Natural killer cell (primary cell): ENCODE measurements around the gene OAS1. TPM values are rescaled to one million over a fixed set of nuclear protein-coding genes. Genes with fewer than 3 reads are reported as not detected.

Source experiments
- ATAC-seq, 3 donors: fragments of 150-1000 bp in 2 of 3; fragments of 200-7000 bp in 1 of 3; cut with Tn5 transposase; 1 replicate in 1 of 3; 2 replicates in 2 of 3; pipeline ENCODE4 v1.10.0; 2021; ENCODE audit warnings: mild to moderate bottlenecking in 2 of 3, moderate library complexity in 2 of 3
- DNase-seq, 2 donors: peaks; one replicate each; pipeline versions ENCODE4 v3.0.0 to v3.0.0-alpha.2; 2013 to 2021; ENCODE audit warnings: mixed read lengths in 1 of 2
- H3K27ac ChIP-seq: one replicate; pipeline ENCODE4 v1.5.1; 2013; ENCODE audit warnings: mild to moderate bottlenecking, low read length
- H3K27me3 ChIP-seq: one replicate; pipeline ENCODE4 v1.6.1; 2013; ENCODE audit warnings: low read length; ENCODE audit not compliant: control insufficient read depth, insufficient read depth
- H3K36me3 ChIP-seq: one replicate; pipeline ENCODE4 v1.6.1; 2013; ENCODE audit warnings: low read length; ENCODE audit not compliant: control insufficient read depth, insufficient read depth
- H3K4me1 ChIP-seq: one replicate; pipeline ENCODE4 v1.6.1; 2013; ENCODE audit warnings: low read length; ENCODE audit not compliant: control insufficient read depth, insufficient read depth
- H3K4me3 ChIP-seq: one replicate; pipeline ENCODE4 v1.5.1; 2013; ENCODE audit warnings: low read length
- H3K9me3 ChIP-seq: one replicate; pipeline ENCODE4 v1.6.1; 2013; ENCODE audit warnings: low read length; ENCODE audit not compliant: control insufficient read depth, insufficient read depth
- H3K27ac Mint-ChIP-seq, 2 donors: one replicate each; pipeline ENCODE4 v1.8.0; 2022; ENCODE audit warnings: mild to moderate bottlenecking in 2 of 2, mixed read lengths in 2 of 2, moderate library complexity in 1 of 2
- H3K27me3 Mint-ChIP-seq, 2 donors: one replicate each; pipeline ENCODE4 v1.8.0; 2022; ENCODE audit warnings: low read depth in 2 of 2, mixed read lengths in 2 of 2
- H3K36me3 Mint-ChIP-seq: one replicate; pipeline ENCODE4 v1.8.0; 2022; ENCODE audit warnings: mixed read lengths
- H3K4me1 Mint-ChIP-seq, 2 donors: one replicate each; pipeline ENCODE4 v1.8.0; 2022; ENCODE audit warnings: mixed read lengths in 2 of 2
- H3K4me3 Mint-ChIP-seq: one replicate; pipeline ENCODE4 v1.8.0; 2022; ENCODE audit warnings: mild to moderate bottlenecking, moderate library complexity, mixed read lengths
- H3K9me3 Mint-ChIP-seq, 2 donors: one replicate each; pipeline ENCODE4 v1.8.0; 2022; ENCODE audit warnings: mixed read lengths in 2 of 2
- CTCF ChIP-seq: fragments of 200-600 bp; IDR thresholded peaks from one replicate; pipeline ENCODE4 v1.8.0; 2022; ENCODE audit warnings: antibody characterized with exemption
- WGBS: methylation state at CpG from one replicate; pipeline ENCODE4 v1.1.7; 2013; ENCODE audit warnings: missing lambda C conversion rate; ENCODE audit not compliant: insufficient coverage; 5-methylcytosine and 5-hydroxymethylcytosine counted together
- intact Hi-C: fragments of 100-400 bp; cut with micrococcal nuclease; formaldehyde crosslinking; loops from one replicate; pipeline ENCODE4 v1.14.2; 2022
- total RNA-seq, 4 donors: library from RNA; stranded (reverse); fragments of 120-200 nt in 1 of 4; gene quantifications; one replicate each; pipeline versions ENCODE4 v1.2.3 to v1.2.4, GENCODE V29; 2013 to 2022

OAS1 gene
- total RNA-seq, 3 donors from 2014 or later (not counting 1 experiment from before 2014, with no cell fraction given), result 12.4 to 21.1 (median 16.5) TPM

- no peaks in the 10 kb centered on the region for H3K36me3 ChIP-seq
- peak overlapping the region; percentile 46 for H3K27ac ChIP-seq
- Mint-ChIP-seq H3K27ac (peak overlapping the region; percentile 68 to 87), H3K4me1 (peaks cover 31 to 32% of the 10 kb centered on the region in 2 donors), H3K27me3 (no peaks in the 10 kb centered on the region), H3K4me3 (peak overlapping the region; percentile 88), H3K9me3 (no peaks in the 10 kb centered on the region), H3K36me3 (no peaks in the 10 kb centered on the region)
- DNase-seq, result peak in 1 of 2 donors; percentile 19
- 45% methylated on average over 2 of the region's 2 CpGs for WGBS
- no peak for TF ChIP-seq CTCF
- peaks cover 17% of the 10 kb centered on the region for H3K4me1 ChIP-seq
- H3K4me3 ChIP-seq, result no peak overlapping the region
- intact Hi-C loops, result no loop called here
- H3K9me3 ChIP-seq, result no peaks in the 10 kb centered on the region
- ATAC-seq, result no peak
- no peaks in the 10 kb centered on the region for H3K27me3 ChIP-seq
Measured at GRCh38 chr12:112936927-112937326, 30.2 kb downstream of the OAS1 start.

DNA sequence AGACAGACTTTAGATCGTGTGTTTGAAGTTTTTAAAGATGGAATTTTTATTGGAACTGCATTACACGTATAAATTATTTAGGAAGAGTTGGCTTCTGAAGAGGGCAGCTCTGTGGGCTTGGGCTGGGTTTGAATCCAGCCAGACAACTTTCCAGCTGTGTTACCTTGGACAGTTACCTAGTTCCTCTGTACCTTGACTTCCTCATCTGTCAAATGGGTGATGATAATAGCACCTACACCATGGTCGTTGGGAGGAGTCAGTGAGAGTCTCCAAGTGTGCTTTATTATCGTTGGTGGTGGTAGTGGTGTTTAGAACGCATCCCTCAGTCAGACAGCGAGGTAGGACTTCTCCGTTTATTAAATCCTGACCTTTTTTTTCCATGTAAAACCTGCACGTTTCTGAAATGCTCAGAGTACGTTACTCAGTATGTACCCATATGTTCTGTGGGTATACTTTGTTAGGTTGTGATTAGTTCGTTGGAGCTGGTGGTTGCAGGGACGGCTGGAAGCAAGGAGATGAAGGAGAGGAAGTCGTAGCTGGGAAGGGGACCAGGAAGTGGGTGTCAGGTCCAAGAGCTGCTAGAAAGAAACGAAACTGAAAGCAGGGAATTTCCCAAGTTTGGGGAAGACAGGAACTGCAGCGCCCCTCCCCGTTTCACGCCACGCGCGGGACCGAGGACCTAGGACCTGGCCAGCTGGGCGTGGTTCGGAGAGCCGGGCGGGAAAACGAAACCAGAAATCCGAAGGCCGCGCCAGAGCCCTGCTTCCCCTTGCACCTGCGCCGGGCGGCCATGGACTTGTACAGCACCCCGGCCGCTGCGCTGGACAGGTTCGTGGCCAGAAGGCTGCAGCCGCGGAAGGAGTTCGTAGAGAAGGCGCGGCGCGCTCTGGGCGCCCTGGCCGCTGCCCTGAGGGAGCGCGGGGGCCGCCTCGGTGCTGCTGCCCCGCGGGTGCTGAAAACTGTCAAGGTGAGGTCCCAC is 31.3 kb downstream of the OAS1 start, which contains the start of gene OAS3:
OAS3 (plus strand) TSS at position 734 of the 979 bp plus-strand sequence; CDS start at position 791, 57 bp downstream.
- ATAC-seq, result peak; percentile 79 to 83 (median 82)
- H3K27ac Mint-ChIP-seq, result peak within 1 kb of the TSS; percentile 68 to 87
- no peaks in the 10 kb centered on the region for H3K9me3 Mint-ChIP-seq
- Histone ChIP-seq H3K27me3 (no peaks in the 10 kb centered on the region), H3K27ac (peak within 1 kb of the TSS; percentile 56), H3K36me3 (no peaks in the 10 kb centered on the region), H3K4me3 (peak within 1 kb of the TSS; percentile 51), H3K9me3 (no peaks in the 10 kb centered on the region), H3K4me1 (peaks cover 17% of the 10 kb centered on the region)
- no peaks in the 10 kb centered on the region for H3K27me3 Mint-ChIP-seq
- peaks cover 31 to 32% of the 10 kb centered on the region in 2 donors for H3K4me1 Mint-ChIP-seq
- DNase-seq, result peak; percentile 47 to 90
- no peaks in the 10 kb centered on the region for H3K36me3 Mint-ChIP-seq
- H3K4me3 Mint-ChIP-seq, result peak within 1 kb of the TSS; percentile 88
- intact Hi-C loops, result no loop called here
- no peak for TF ChIP-seq CTCF
- WGBS, result 9% methylated on average over 50 of the region's 50 CpGs

DNA sequence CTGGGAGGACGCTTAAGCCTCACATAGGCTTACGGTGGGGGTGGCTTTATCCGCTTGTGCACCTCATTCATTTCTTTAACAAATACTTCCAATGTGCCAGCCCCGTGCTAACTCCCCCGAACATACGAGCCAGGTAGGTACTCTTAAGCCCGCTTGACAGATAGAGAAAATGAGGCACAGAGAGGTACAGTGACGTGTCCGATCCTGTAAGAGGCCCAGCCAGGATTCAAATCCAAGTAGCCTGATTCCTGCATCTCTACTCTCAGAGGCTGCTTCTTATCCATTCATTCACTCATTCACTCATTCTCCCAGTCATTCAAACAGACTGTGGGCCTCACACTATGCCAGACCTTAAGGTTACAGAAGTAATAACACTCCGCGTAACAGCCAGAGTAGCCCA is 32.0 kb downstream of the OAS1 start:
- no peaks in the 10 kb centered on the region for H3K36me3 Mint-ChIP-seq
- H3K4me3 ChIP-seq, result peak overlapping the region; percentile 51
- ATAC-seq, result no peak
- H3K27ac Mint-ChIP-seq, result peak overlapping the region; percentile 68 to 87
- intact Hi-C loops, result no loop called here
- no peaks in the 10 kb centered on the region for H3K9me3 ChIP-seq
- no peaks in the 10 kb centered on the region for H3K27me3 ChIP-seq
- no peak for DNase-seq
- H3K27ac ChIP-seq, result peak overlapping the region; percentile 56
- no peaks in the 10 kb centered on the region for H3K9me3 Mint-ChIP-seq
- H3K4me1 ChIP-seq, result peaks cover 17% of the 10 kb centered on the region
- no peak for TF ChIP-seq CTCF
- no peaks in the 10 kb centered on the region for H3K36me3 ChIP-seq
- H3K4me1 Mint-ChIP-seq, result peaks cover 31 to 32% of the 10 kb centered on the region in 2 donors
- H3K4me3 Mint-ChIP-seq, result peak overlapping the region; percentile 88
- H3K27me3 Mint-ChIP-seq, result no peaks in the 10 kb centered on the region
- WGBS, result 18% methylated on average over 10 of the region's 11 CpGs
